GM19238 (cell line): ENCODE data around the gene ZNF77.
"Not testable (repeated sequence)": the region's sequence is repeated elsewhere in the genome, so short reads cannot be mapped to it uniquely, and the experiment has no call there.

Experiments
- DNase-seq: peaks from one replicate; pipeline ENCODE4 v3.0.0; 2011; ENCODE audit warnings: low spot score; ENCODE audit not compliant: insufficient read length

The ZNF77 gene

GRCh38 chr19:2917275-2918184 is 27.2 kb downstream of the ZNF77 start:
- no peak for DNase-seq

GRCh38 chr19:2912306-2912705 is 32.5 kb downstream of the ZNF77 start:
- DNase-seq = no peak

- DNase-seq = no peak
These were observed 38.1 kb downstream of the ZNF77 start for GRCh38 chr19:2906631-2907195.

- DNase-seq = no peak
These were observed 38.8 kb downstream of the ZNF77 start for GRCh38 chr19:2905918-2906519.

GRCh38 chr19:2903326-2903725 is 41.4 kb downstream of the ZNF77 start:
- DNase-seq = not testable (repeated sequence)

- DNase-seq = no peak
These were observed 42.1 kb downstream of the ZNF77 start for GRCh38 chr19:2902590-2903218.

- peak; percentile 98 for DNase-seq
These were observed 44.2 kb downstream of the ZNF77 start, which contains the start of gene ZNF57 for GRCh38 chr19:2900296-2901252. ZNF57 (plus strand) TSS chr19:2900928; CDS start chr19:2901046, 118 bp downstream.

GRCh38 chr19:2896694-2897093 is 48.1 kb downstream of the ZNF77 start:
- no peak for DNase-seq

- not testable (repeated sequence) for DNase-seq
These were observed 54.2 kb downstream of the ZNF77 start for GRCh38 chr19:2890531-2890930.

GRCh38 chr19:2888731-2889224 is 56.0 kb downstream of the ZNF77 start:
- DNase-seq = no peak

GRCh38 chr19:2887391-2887914 is 57.3 kb downstream of the ZNF77 start:
- no peak for DNase-seq

GRCh38 chr19:2885736-2886135 is 59.0 kb downstream of the ZNF77 start:
- DNase-seq = no peak

GRCh38 chr19:2883686-2884439 is 60.9 kb downstream of the ZNF77 start:
- DNase-seq = no peak
